GM12878 (cell line): Measurements from ENCODE around the gene GRIK2.

Experiments used
- ATF3 ChIP-seq: IDR thresholded peaks from 2 replicates; pipeline ENCODE4 v1.6.1; 2011; ENCODE audit warnings: low read depth, mild to moderate bottlenecking, low read length, moderate library complexity, borderline replicate concordance; ENCODE audit errors: extremely low read depth
- E2F4 ChIP-seq: IDR thresholded peaks from 2 replicates; pipeline ENCODE4 v1.6.1; 2012; ENCODE audit warnings: low read depth, low read length, improper control_type of control experiment
- GABPA ChIP-seq: IDR thresholded peaks from 2 replicates; pipeline ENCODE4 v1.6.1; 2014; ENCODE audit warnings: antibody characterized with exemption, low read depth, mild to moderate bottlenecking, inconsistent platforms
- MXI1 ChIP-seq: fragments of 150-350 bp; IDR thresholded peaks from 2 replicates; pipeline ENCODE4 v1.6.1; 2011; ENCODE audit warnings: low read depth, mild to moderate bottlenecking, inconsistent platforms, low read length, improper control_type of control experiment
- NKRF ChIP-seq: fragments of 450-650 bp; conservative IDR thresholded peaks from 2 replicates; pipeline ENCODE4 v1.6.1; 2017; ENCODE audit warnings: mild to moderate bottlenecking, moderate library complexity
- POLR2AphosphoS5 ChIP-seq: IDR thresholded peaks from 2 replicates; pipeline ENCODE4 v1.6.1; 2011; ENCODE audit warnings: mild to moderate bottlenecking, low read length, inconsistent platforms
- RAD21 ChIP-seq: IDR thresholded peaks from 2 replicates; pipeline ENCODE4 v1.6.1; 2011; ENCODE audit warnings: mild to moderate bottlenecking, low read depth, low read length, moderate library complexity; ENCODE audit not compliant: insufficient read depth
- SKIL ChIP-seq: fragments of 450-650 bp; IDR thresholded peaks from 2 replicates; pipeline ENCODE4 v1.6.1; 2017; ENCODE audit warnings: mild to moderate bottlenecking, low read depth, inconsistent platforms; ENCODE audit not compliant: poor library complexity, severe bottlenecking
- TF ChIP-seq, protein P1 (sequence below), 3 experiments: IDR thresholded peaks in 2 of 3; conservative IDR thresholded peaks in 1 of 3; 2 replicates each; pipeline ENCODE4 v1.5.1; 2011; ENCODE audit warnings: low read depth in 3 of 3, low read length in 3 of 3, mild to moderate bottlenecking in 3 of 3, control low read depth in 2 of 3, moderate library complexity in 2 of 3, inconsistent platforms in 1 of 3, mixed read lengths in 1 of 3; ENCODE audit not compliant: control insufficient read depth in 2 of 3, insufficient read depth in 1 of 3; ENCODE audit errors: extremely low read depth in 1 of 3

DNA sequence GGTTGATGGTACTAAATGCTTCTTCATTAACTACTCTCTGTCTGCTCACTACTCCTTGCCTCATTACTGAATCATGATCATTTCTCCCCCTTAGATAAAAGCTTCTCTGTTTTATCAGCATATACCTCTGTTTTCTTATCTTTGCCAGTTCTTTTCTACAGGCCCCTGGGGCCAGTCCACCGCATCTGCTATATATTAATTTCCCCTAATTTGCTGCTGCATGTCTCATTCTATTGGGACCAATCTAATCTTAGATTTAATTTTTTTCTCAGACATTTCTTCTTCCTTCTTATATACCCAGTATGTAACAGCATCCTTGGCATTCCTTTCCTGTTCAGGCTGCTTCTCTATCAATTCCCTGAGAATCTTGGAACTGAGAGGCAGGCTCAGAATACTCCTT, 51.2 kb downstream of the GRIK2 start:
- TF ChIP-seq ATF3 (no peak), RAD21 (no peak), E2F4 (no peak), POLR2AphosphoS5 (no peak), SKIL (no peak), GABPA (no peak), NKRF (no peak), MXI1 (no peak)
- TF ChIP-seq, protein P1, sequence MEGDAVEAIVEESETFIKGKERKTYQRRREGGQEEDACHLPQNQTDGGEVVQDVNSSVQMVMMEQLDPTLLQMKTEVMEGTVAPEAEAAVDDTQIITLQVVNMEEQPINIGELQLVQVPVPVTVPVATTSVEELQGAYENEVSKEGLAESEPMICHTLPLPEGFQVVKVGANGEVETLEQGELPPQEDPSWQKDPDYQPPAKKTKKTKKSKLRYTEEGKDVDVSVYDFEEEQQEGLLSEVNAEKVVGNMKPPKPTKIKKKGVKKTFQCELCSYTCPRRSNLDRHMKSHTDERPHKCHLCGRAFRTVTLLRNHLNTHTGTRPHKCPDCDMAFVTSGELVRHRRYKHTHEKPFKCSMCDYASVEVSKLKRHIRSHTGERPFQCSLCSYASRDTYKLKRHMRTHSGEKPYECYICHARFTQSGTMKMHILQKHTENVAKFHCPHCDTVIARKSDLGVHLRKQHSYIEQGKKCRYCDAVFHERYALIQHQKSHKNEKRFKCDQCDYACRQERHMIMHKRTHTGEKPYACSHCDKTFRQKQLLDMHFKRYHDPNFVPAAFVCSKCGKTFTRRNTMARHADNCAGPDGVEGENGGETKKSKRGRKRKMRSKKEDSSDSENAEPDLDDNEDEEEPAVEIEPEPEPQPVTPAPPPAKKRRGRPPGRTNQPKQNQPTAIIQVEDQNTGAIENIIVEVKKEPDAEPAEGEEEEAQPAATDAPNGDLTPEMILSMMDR (IDR thresholded peaks at IDR 0.05 in 2 of 3, conservative IDR thresholded peaks at IDR 0.05 in 1 of 3; ENCODE audit: control insufficient read depth in 2 of 3, extremely low read depth in 1 of 3, insufficient read depth in 1 of 3, low read depth in 3 of 3, low read length in 3 of 3): no peak
